NCI-H146 treated with DMSO at 0.1 percent for 48 hours (cell line): ENCODE data around the gene LFNG.

Experiments used
- DNase-seq: peaks from one replicate; lab custom pipeline; 2025; ENCODE audit not compliant: unreplicated experiment; lab: John Stamatoyannopoulos, UW

Gene LFNG

DNA sequence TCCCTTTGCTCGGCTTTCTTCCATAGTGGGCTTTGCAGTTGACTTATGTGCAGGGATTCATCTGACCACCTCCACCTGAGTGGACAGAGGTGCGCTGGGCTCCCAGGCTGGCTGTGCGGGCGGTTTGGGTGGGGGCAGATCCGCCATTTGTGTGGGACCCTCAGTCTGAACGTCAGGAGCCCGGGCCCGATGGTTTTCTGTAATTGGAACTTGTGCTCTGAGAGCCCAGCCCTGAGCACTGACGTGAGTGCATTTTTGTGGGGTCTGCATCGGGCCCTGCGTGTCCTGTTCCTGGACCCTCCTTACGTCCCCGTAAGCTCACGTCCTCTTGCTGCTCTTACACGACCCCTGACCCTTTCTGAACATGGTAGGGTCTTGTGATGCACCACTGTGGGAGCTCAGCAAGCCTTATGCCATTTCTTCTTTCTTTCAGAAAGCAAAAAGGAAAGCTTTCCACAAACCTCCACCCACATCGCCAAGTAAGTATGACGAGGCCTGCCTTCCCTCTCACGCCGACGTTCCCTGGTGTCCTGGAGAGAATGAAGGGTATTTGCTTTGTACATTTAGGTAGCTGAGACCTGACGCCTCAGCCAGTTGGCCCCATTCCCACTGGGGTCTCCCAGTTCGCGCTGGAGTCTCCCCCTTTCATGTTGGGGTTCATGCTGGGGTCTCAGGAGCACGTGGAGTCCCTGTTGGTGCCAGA is 49.1 kb downstream of the LFNG start:
- DNase-seq = no peak

- DNase-seq = no peak
These were observed 49.8 kb downstream of the LFNG start for GRCh38 chr7:2569421-2569820.

- DNase-seq = no peak
These were observed 50.4 kb downstream of the LFNG start for GRCh38 chr7:2570021-2570420.

DNA sequence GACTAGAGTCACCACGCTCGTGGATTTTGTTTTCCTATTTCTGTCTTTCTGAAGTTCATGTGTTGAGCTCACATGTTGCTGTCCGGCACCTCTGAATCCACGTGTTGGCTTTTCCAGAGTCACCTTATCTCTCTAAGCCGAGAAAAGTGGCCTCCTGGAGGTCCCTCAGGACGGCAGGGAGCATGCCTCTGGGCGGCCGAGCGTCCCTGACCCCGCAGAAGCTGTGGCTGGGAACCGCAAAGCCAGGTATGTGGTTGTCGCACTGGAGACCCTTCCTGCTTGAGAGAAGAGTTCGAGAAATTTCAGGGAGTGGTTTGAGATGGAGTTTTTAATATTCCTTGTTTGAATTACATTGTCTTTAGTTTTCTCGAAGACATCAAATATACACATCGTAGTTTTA is 51.8 kb downstream of the LFNG start:
- no peak for DNase-seq

GRCh38 chr7:2572101-2572842 is 52.7 kb downstream of the LFNG start:
- DNase-seq = no peak

DNA sequence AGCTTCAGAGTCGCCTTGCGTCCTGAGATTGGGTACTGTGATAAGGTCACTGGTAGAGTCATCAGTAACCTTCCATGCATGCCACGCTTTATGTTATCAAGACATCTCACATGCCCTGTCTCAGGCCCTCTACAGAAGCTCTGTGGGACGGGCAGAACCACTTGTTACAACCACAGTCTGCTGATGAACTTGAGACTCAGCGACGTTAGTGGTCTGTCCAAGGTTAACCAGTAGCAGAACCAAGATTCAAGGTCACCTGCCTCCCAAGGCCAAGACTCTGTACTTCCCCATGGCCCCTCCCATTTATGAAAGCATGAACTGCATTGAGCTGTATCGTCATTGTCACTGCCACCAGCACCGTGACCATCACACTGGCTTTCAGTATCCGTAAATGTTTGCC is 54.2 kb downstream of the LFNG start:
- DNase-seq = no peak

DNA sequence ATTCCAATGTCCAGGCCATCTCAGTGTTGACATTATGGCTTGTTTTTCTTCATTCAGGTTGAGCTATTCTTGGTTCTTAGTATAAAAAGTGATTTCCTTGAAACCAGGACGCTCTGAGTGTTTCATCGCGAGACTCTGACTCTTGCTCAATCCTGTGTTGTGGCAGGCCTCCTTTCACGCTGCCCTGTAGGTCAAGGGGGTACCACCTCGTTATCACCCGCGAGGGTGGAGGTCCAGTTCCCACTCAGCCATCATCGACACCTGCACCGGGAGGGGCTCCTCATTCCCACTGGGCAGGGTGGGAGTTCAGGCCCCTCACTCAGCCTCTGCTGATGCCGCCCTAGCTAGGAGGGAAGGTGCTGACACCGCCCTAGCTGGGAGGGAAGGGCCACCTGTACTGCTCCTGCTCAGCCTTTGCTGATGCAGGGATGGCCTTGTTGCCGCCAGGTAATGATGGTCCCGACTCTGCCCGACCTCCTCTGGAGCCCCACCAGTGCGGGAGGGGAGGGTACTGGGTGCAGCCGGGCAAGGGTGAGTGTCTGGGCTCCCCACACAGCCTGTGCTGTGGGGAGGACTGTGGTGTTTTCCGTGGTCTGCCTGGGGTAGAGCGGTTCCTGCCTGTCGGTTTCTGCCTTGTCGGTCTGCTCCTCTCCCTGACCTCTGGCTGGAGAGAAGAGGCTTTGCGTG is 55.6 kb downstream of the LFNG start:
- DNase-seq = no peak

- DNase-seq = no peak
These were observed 56.3 kb downstream of the LFNG start for GRCh38 chr7:2575733-2576340.

DNA sequence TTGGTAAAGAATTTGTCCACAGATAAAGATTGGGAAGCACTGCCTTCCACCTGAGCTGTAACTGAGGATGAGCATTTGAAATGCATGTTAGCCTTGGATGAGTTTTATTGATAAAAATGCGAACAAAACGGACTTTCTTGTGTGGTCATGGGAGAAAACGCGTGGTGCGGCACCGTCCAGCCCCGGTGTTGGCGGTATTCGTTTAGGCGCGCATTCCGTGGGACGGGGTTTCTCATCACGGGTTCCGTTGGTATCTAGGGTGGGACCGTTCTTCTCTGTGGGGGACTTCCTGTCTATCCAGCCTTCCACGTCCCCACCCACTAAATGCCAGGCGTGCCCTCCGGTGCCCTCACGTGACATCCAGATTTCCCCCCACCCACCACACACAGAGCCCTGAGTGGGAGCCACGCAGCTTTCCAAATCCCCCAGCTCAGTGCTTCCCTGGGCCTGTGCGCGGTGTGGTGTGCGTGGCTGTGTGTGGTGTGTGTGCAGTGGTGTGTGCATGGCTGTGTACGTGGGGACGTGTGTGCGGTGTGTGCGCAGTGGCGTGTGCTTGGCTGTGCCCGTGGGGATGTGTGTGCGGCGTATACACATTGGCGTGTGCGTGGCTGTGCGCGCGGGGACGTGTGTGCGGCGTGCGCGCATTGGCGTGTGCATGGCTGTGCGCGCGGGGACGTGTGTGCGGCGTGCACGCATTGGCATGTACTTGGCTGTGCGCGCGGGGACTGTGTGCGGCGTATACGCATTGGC is 57.3 kb downstream of the LFNG start:
- DNase-seq = no peak
